A673 (cell line): ENCODE data around the gene NAV2. TPM values are rescaled to one million over a fixed set of nuclear protein-coding genes. Genes with fewer than 3 reads are reported as not detected.

Source experiments
- BruUV-seq: library from RNA; stranded (reverse); fragments of 400-500 nt; replicated peaks from 2 replicates; lab custom pipeline; 2021; lab: Mats Ljungman, UMichigan
- CTCF ChIA-PET: fragments of 300-600 bp; sonication (Branson Sonifier 250); formaldehyde crosslinking; loops from one replicate; lab custom pipeline; 2022; ENCODE audit warnings: antibody characterized with exemption; lab: Charles Lee
- POLR2A ChIA-PET: fragments of 300-600 bp; sonication (Branson Sonifier 250); formaldehyde crosslinking; loops from one replicate; lab custom pipeline; 2022; ENCODE audit warnings: antibody characterized with exemption; ENCODE audit not compliant: low non-redundant PET; lab: Charles Lee
- DNase-seq: peaks from one replicate; pipeline ENCODE4 v3.0.0-alpha.2; 2015; ENCODE audit warnings: low spot score
- H3K27ac ChIP-seq: fragments of 200-600 bp; sonication (generic); 2 replicates; pipeline ENCODE4 v1.5.1; 2016; ENCODE audit warnings: mixed run types, low read depth, mild to moderate bottlenecking, mixed read lengths, antibody characterized with exemption, low read length; ENCODE audit not compliant: poor library complexity, severe bottlenecking
- H3K27me3 ChIP-seq: fragments of 200-600 bp; sonication (generic); replicated peaks from 2 replicates; pipeline ENCODE4 v1.6.1; 2017; ENCODE audit warnings: mixed run types, low read depth, mild to moderate bottlenecking, mixed read lengths, antibody characterized with exemption, low read length; ENCODE audit not compliant: insufficient read depth, poor library complexity
- H3K36me3 ChIP-seq: fragments of 200-600 bp; sonication (generic); 2 replicates; pipeline ENCODE4 v1.6.1; 2016; ENCODE audit warnings: mixed run types, mild to moderate bottlenecking, mixed read lengths, antibody characterized with exemption, low read length; ENCODE audit not compliant: insufficient read depth, poor library complexity, severe bottlenecking
- H3K4me1 ChIP-seq: fragments of 200-600 bp; sonication (generic); 2 replicates; pipeline ENCODE4 v1.6.1; 2017; ENCODE audit warnings: mixed run types, mild to moderate bottlenecking, mixed read lengths, antibody characterized with exemption, low read length; ENCODE audit not compliant: insufficient read depth, poor library complexity, severe bottlenecking
- H3K4me3 ChIP-seq: fragments of 200-600 bp; sonication (generic); 2 replicates; pipeline ENCODE4 v1.5.1; 2016; ENCODE audit warnings: low read depth, mixed run types, mild to moderate bottlenecking, mixed read lengths, low read length; ENCODE audit not compliant: poor library complexity, severe bottlenecking
- H3K9me3 ChIP-seq: fragments of 200-600 bp; sonication (generic); 2 replicates; pipeline ENCODE4 v1.6.1; 2016; ENCODE audit warnings: mixed run types, low read depth, mild to moderate bottlenecking, mixed read lengths, antibody characterized with exemption, low read length; ENCODE audit not compliant: poor library complexity, severe bottlenecking
- EZH2 ChIP-seq: fragments of 200-600 bp; sonication (generic); IDR thresholded peaks from 2 replicates; pipeline ENCODE4 v1.6.1; 2017; ENCODE audit warnings: borderline replicate concordance, low read depth, mild to moderate bottlenecking, mixed read lengths, antibody characterized with exemption, low read length; ENCODE audit not compliant: poor library complexity, severe bottlenecking
- intact Hi-C: fragments of 100-400 bp; cut with micrococcal nuclease; formaldehyde crosslinking; loops from one replicate; pipeline ENCODE4 v1.10.0; 2022; ENCODE audit not compliant: unreplicated experiment
- total RNA-seq: library from RNA; stranded (reverse); gene quantifications from 2 replicates; pipeline ENCODE4 v1.2.3, GENCODE V29; 2021
- TF ChIP-seq, protein P1 (sequence below): fragments of 300-800, 200-600 bp; sonication (generic); conservative IDR thresholded peaks from 2 replicates; pipeline ENCODE4 v1.5.1; 2017; ENCODE audit warnings: low read depth, mild to moderate bottlenecking, antibody characterized with exemption, low read length, moderate library complexity, mixed read lengths

Gene NAV2
- total RNA-seq, 1 experiment from 2014 or later: not detected

- no TSS peak for BruUV-seq
- H3K27me3 ChIP-seq: peaks cover 22% of the 10 kb centered on the region
- intact Hi-C loops: no loop called here
- POLR2A ChIA-PET: no interaction called here
- no peak for DNase-seq
- no peak overlapping the region for H3K4me3 ChIP-seq
- no peaks in the 10 kb centered on the region for H3K36me3 ChIP-seq
- CTCF ChIA-PET: no interaction called here
- no peaks in the 10 kb centered on the region for H3K4me1 ChIP-seq
- H3K9me3 ChIP-seq: no peaks in the 10 kb centered on the region
- H3K27ac ChIP-seq: no peak overlapping the region
- TF ChIP-seq, protein P1, sequence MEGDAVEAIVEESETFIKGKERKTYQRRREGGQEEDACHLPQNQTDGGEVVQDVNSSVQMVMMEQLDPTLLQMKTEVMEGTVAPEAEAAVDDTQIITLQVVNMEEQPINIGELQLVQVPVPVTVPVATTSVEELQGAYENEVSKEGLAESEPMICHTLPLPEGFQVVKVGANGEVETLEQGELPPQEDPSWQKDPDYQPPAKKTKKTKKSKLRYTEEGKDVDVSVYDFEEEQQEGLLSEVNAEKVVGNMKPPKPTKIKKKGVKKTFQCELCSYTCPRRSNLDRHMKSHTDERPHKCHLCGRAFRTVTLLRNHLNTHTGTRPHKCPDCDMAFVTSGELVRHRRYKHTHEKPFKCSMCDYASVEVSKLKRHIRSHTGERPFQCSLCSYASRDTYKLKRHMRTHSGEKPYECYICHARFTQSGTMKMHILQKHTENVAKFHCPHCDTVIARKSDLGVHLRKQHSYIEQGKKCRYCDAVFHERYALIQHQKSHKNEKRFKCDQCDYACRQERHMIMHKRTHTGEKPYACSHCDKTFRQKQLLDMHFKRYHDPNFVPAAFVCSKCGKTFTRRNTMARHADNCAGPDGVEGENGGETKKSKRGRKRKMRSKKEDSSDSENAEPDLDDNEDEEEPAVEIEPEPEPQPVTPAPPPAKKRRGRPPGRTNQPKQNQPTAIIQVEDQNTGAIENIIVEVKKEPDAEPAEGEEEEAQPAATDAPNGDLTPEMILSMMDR: no peak
- TF ChIP-seq EZH2: no peak
Observed at GRCh38 chr11:19718951-19719350, 6.3 kb downstream of the NAV2 start.

- H3K4me1 ChIP-seq: no peaks in the 10 kb centered on the region
- intact Hi-C loops: no loop called here
- CTCF ChIA-PET: no interaction called here
Observed at GRCh38 chr11:19719960-19720359, 7.3 kb downstream of the NAV2 start.

GRCh38 chr11:19721176-19721575 is 8.5 kb downstream of the NAV2 start:
- H3K4me3 ChIP-seq: no peak overlapping the region
- intact Hi-C loops: no loop called here
- TF ChIP-seq, protein P1: no peak
- no peak for TF ChIP-seq EZH2
- CTCF ChIA-PET: no interaction called here
- no peaks in the 10 kb centered on the region for H3K27me3 ChIP-seq
- H3K4me1 ChIP-seq: no peaks in the 10 kb centered on the region
- H3K36me3 ChIP-seq: no peaks in the 10 kb centered on the region
- no peak for DNase-seq
- H3K9me3 ChIP-seq: no peaks in the 10 kb centered on the region
- POLR2A ChIA-PET: no interaction called here
- no peak overlapping the region for H3K27ac ChIP-seq
- no TSS peak for BruUV-seq

More at GRCh38 chr11:19719960-19720359, 7.3 kb downstream of the NAV2 start:
- TF ChIP-seq, protein P1: no peak
- TF ChIP-seq EZH2: no peak
- no peak overlapping the region for H3K4me3 ChIP-seq
- H3K27me3 ChIP-seq: peaks cover 12% of the 10 kb centered on the region
- H3K9me3 ChIP-seq: no peaks in the 10 kb centered on the region
- no peak overlapping the region for H3K27ac ChIP-seq
- DNase-seq: no peak
- no TSS peak for BruUV-seq
- no peaks in the 10 kb centered on the region for H3K36me3 ChIP-seq
- POLR2A ChIA-PET: no interaction called here
